ENCODE measurements around the gene APOL2.

GRCh38 chr22:36204632-36205015 lies 34.7 kb downstream of the APOL2 start:
- no peak for TF ChIP-seq CTCF (IDR thresholded peaks at IDR 0.05 in 2 of 3, conservative IDR thresholded peaks at IDR 0.05 in 1 of 3; ENCODE audit: control insufficient read depth in 2 of 3, extremely low read depth in 1 of 3, insufficient read depth in 1 of 3, low read depth in 3 of 3, low read length in 3 of 3)
- TF ChIP-seq NFXL1 (IDR thresholded peaks at IDR 0.05; ENCODE audit: borderline replicate concordance) = no peak
- TF ChIP-seq BCL3 (IDR thresholded peaks at IDR 0.05; ENCODE audit: borderline replicate concordance, insufficient read depth, low read depth, low read length, poor library complexity, severe bottlenecking) = no peak
- TF ChIP-seq CBFB (IDR thresholded peaks at IDR 0.05; ENCODE audit: low read depth) = no peak
- TF ChIP-seq TAF1 (IDR thresholded peaks at IDR 0.05; ENCODE audit: borderline replicate concordance, low read depth, low read length) = no peak
- TF ChIP-seq REST (IDR thresholded peaks at IDR 0.05; ENCODE audit: low read depth, low read length) = no peak
- no peak for TF ChIP-seq POLR2A (IDR thresholded peaks at IDR 0.05; ENCODE audit: low read depth, low read length)
- TF ChIP-seq POLR2AphosphoS5 (IDR thresholded peaks at IDR 0.05; ENCODE audit: low read length) = no peak
- no peak for TF ChIP-seq RAD21 (IDR thresholded peaks at IDR 0.05; ENCODE audit: insufficient read depth, low read depth, low read length)
- TF ChIP-seq E2F4 (IDR thresholded peaks at IDR 0.05; ENCODE audit: low read depth, low read length) = no peak
- no peak for TF ChIP-seq RB1 (IDR thresholded peaks at IDR 0.05; ENCODE audit: borderline replicate concordance)
- TF ChIP-seq ELK1 (IDR thresholded peaks at IDR 0.05; ENCODE audit: low read depth, low read length) = no peak
